ENCODE data around the gene XRN2. TPM values are rescaled to one million over a fixed set of nuclear protein-coding genes. Genes with fewer than 3 reads are reported as not detected.

XRN2 gene
- total and polyA plus RNA-seq, 2 of the 13 experiments (the other 11 are each of a cell fraction or from before 2014, with no cell fraction given) = 90.3 to 171 TPM

DNA sequence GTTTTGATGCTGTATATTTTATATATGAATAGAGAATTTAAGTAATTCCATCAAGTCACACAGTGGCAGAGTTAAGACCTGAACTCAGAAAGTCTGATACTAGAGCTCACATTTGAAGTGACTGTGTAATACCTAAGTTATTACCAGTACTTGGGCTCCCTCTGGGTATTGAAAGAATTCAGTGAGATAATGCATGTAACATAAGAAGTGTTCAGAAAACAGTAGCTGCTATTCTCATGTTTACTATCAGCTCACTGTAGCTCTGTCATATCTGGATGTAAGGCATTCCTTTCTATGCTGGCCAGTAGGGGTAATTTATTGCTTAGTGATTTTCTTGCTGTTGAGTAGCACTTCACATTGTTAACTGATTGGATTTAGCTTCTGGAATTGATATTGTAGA, 49.6 kb downstream of the XRN2 start (continued):
- TF ChIP-seq ZNF251 (CRISPR knock-in tag; IDR thresholded peaks at IDR 0.05) (no peak), POGZ (CRISPR knock-in tag; IDR thresholded peaks at IDR 0.05) (no peak), ZNF296 (CRISPR knock-in tag; conservative IDR thresholded peaks at IDR 0.05) (no peak), ZNF234 (CRISPR knock-in tag; conservative IDR thresholded peaks at IDR 0.05) (no peak)

GRCh38 chr20:21353236-21353635, 50.1 kb downstream of the XRN2 start:
- H3K9me3 ChIP-seq (ENCODE audit: low read length) = no peaks in the 10 kb centered on the region
- ChIA-PET CTCF (ENCODE audit: low intra/inter-chr PET ratio, low total read pairs) (interaction anchor here (1.1 kb wide), 1 partner anchor 117 kb away, joined by 3 read pairs; no protein-coding TSS in a partner anchor), POLR2A (no interaction called here)
- H3K9ac ChIP-seq (ENCODE audit: insufficient read depth, low read depth, low read length) = no peak overlapping the region
- no peak overlapping the region for H3K4me2 ChIP-seq (ENCODE audit: low read depth, low read length)
- FAIRE-seq = no peak
- H2AFZ ChIP-seq (ENCODE audit: low read length) = no peak overlapping the region
- no TSS peak for BruUV-seq (replicated peaks)
- no peak for DNase-seq (ENCODE audit: low spot score)
- in situ Hi-C loops (cut with HindIII; ENCODE audit: extremely low pct_ligation_motif_present, low pct_unique_long_range_greater_than_20kb) = no loop called here
- no peaks in the 10 kb centered on the region for H4K20me1 ChIP-seq (ENCODE audit: insufficient read depth, low read length)
- H3K4me1 ChIP-seq (ENCODE audit: insufficient read depth, low read length) = peaks cover 24% of the 10 kb centered on the region
- ATAC-seq = no peak
- peaks cover 12 to 47% of the 10 kb centered on the region in 2 experiments for H3K36me3 ChIP-seq (replicated peaks in 1 of 2; ENCODE audit: control insufficient read depth in 1 of 2, insufficient read depth in 2 of 2, low read length in 2 of 2)
- H3K27me3 ChIP-seq (ENCODE audit: control insufficient read depth in 1 of 2, insufficient read depth in 2 of 2, low read length in 2 of 2) = no peaks in the 10 kb centered on the region
- H3K4me3 ChIP-seq (replicated peaks in 1 of 3; ENCODE audit: insufficient read depth in 1 of 3, low read depth in 2 of 3, low read length in 3 of 3) = no peak overlapping the region
- intact Hi-C loops (cut with micrococcal nuclease; ENCODE audit: unreplicated experiment) = loop anchor here (1.0 kb wide), 1 partner anchor 12 kb away; no protein-coding TSS in a partner anchor
- WGBS (ENCODE audit: low lambda C conversion rate) = 98% methylated on average over 1 of the region's 1 CpG
- H3K79me2 ChIP-seq (ENCODE audit: insufficient read depth, low read length) = no peaks in the 10 kb centered on the region
- no peak overlapping the region for H3K27ac ChIP-seq (ENCODE audit: extremely low read length, insufficient read depth, low read length)
- TF ChIP-seq RBFOX2 (IDR thresholded peaks at IDR 0.05; ENCODE audit: low read depth, low read length) (no peak), ZNF891 (CRISPR knock-in tag; IDR thresholded peaks at IDR 0.05) (no peak), ZNF567 (CRISPR knock-in tag; IDR thresholded peaks at IDR 0.05; ENCODE audit: borderline replicate concordance) (no peak), BRD4 (CRISPR knock-in tag; IDR thresholded peaks at IDR 0.05) (no peak), ZNF782 (CRISPR knock-in tag; IDR thresholded peaks at IDR 0.05; ENCODE audit: borderline replicate concordance) (no peak), AKNA (CRISPR knock-in tag; IDR thresholded peaks at IDR 0.05; ENCODE audit: borderline replicate concordance) (no peak), ZNF629 (CRISPR knock-in tag; conservative IDR thresholded peaks at IDR 0.05) (no peak), GPN1 (CRISPR knock-in tag; IDR thresholded peaks at IDR 0.05; ENCODE audit: borderline replicate concordance) (no peak), NFATC3 (CRISPR knock-in tag; IDR thresholded peaks at IDR 0.05) (no peak), ZGPAT (CRISPR knock-in tag; IDR thresholded peaks at IDR 0.05) (no peak), CHD2 (IDR thresholded peaks at IDR 0.05; ENCODE audit: low read depth, low read length) (no peak)
- TF ChIP-seq, protein P1, sequence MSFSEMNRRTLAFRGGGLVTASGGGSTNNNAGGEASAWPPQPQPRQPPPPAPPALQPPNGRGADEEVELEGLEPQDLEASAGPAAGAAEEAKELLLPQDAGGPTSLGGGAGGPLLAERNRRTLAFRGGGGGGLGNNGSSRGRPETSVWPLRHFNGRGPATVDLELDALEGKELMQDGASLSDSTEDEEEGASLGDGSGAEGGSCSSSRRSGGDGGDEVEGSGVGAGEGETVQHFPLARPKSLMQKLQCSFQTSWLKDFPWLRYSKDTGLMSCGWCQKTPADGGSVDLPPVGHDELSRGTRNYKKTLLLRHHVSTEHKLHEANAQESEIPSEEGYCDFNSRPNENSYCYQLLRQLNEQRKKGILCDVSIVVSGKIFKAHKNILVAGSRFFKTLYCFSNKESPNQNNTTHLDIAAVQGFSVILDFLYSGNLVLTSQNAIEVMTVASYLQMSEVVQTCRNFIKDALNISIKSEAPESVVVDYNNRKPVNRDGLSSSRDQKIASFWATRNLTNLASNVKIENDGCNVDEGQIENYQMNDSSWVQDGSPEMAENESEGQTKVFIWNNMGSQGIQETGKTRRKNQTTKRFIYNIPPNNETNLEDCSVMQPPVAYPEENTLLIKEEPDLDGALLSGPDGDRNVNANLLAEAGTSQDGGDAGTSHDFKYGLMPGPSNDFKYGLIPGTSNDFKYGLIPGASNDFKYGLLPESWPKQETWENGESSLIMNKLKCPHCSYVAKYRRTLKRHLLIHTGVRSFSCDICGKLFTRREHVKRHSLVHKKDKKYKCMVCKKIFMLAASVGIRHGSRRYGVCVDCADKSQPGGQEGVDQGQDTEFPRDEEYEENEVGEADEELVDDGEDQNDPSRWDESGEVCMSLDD (CRISPR knock-in tag; IDR thresholded peaks at IDR 0.05; ENCODE audit: borderline replicate concordance) = no peak

All from HepG2 (cell line).